GM23338 (cell line): Measurements from ENCODE around the gene BNIP3.

ENCODE experiments used
- EZH2phosphoT487 ChIP-seq: fragments of 200-600 bp; sonication (generic); IDR thresholded peaks from one replicate; pipeline ENCODE4 v1.8.1; 2018; ENCODE audit warnings: antibody characterized with exemption; ENCODE audit not compliant: unreplicated experiment
- POLR2AphosphoS5 ChIP-seq: IDR thresholded peaks from 2 replicates; pipeline ENCODE4 v1.6.1; 2016; ENCODE audit warnings: antibody characterized with exemption, low read depth
- TF ChIP-seq, protein P1 (sequence below), 2 experiments: fragments of 200-600 bp in 1 of 2; sonication (generic) in 1 of 2; conservative IDR thresholded peaks; 2 replicates each; pipeline versions ENCODE4 v1.5.1 to v1.6.1; 2016 to 2017; ENCODE audit warnings: antibody characterized with exemption in 2 of 2, low read depth in 2 of 2, mild to moderate bottlenecking in 2 of 2, moderate library complexity in 1 of 2

DNA sequence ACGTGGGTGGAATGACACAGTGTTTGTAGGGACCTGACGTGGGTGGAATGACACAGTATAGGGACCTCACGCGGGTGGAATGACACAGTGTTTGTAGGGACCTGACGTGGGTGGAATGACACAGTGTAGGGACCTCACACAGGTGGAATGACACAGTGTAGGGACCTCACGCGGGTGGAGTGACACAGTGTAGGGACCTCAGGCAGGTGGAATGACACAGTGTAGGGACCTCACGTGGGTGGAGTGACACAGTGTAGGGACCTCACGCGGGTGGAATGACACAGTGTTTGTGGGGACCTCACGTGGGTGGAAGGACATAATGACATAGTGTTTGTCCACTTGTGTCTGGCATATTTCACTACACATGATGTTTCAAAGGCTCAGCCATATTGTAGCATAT, 61.6 kb downstream of the BNIP3 start:
- no peak for TF ChIP-seq EZH2phosphoT487
- TF ChIP-seq, protein P1, sequence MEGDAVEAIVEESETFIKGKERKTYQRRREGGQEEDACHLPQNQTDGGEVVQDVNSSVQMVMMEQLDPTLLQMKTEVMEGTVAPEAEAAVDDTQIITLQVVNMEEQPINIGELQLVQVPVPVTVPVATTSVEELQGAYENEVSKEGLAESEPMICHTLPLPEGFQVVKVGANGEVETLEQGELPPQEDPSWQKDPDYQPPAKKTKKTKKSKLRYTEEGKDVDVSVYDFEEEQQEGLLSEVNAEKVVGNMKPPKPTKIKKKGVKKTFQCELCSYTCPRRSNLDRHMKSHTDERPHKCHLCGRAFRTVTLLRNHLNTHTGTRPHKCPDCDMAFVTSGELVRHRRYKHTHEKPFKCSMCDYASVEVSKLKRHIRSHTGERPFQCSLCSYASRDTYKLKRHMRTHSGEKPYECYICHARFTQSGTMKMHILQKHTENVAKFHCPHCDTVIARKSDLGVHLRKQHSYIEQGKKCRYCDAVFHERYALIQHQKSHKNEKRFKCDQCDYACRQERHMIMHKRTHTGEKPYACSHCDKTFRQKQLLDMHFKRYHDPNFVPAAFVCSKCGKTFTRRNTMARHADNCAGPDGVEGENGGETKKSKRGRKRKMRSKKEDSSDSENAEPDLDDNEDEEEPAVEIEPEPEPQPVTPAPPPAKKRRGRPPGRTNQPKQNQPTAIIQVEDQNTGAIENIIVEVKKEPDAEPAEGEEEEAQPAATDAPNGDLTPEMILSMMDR (conservative IDR thresholded peaks at IDR 0.05; ENCODE audit: low read depth in 2 of 2): no peak
- TF ChIP-seq POLR2AphosphoS5: no peak
